Adrenal gland (tissue), 5 donors: ENCODE data around the gene WDR45B.

ENCODE experiments used
- POLR2A ChIP-seq, 2 donors: fragments of 450-650 bp; IDR thresholded peaks; one replicate each; pipeline ENCODE4 v1.6.1; 2017; ENCODE audit warnings: antibody characterized with exemption in 2 of 2, mild to moderate bottlenecking in 2 of 2, moderate library complexity in 1 of 2
- TF ChIP-seq, protein P1 (sequence below), 6 experiments: fragments of 450-650 bp in 4 of 6; fragments of 200-600 bp in 2 of 6; sonication (generic) in 1 of 6; IDR thresholded peaks; 1 replicate in 5 of 6; 2 replicates in 1 of 6; pipeline versions ENCODE4 v1.5.1 to v1.8.0; 2016 to 2021; ENCODE audit warnings: antibody characterized with exemption in 6 of 6, mild to moderate bottlenecking in 2 of 6, moderate library complexity in 1 of 6
- donor health status: DM: no; HTN: no; CAD: no.

DNA sequence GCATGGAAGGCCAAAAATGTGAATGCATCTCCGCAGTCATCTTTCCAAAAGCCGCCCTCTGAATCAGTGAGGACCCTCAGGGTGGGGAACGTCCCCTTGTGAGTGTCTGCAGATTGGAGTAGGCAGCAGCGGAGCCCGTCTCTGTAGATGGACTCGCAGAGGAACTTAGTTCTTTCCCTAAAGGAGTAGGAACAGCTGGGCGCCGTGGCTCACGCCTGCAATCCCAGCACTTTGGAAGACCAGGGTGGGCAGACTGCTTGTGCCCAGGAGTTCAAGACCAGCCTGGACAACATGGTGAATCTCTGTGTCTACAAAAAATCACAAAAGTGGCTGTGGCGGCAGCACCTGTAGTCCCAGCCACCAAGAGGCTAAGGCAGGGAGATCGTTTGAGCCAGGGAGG lies 53.7 kb downstream of the WDR45B start:
- TF ChIP-seq, protein P1, sequence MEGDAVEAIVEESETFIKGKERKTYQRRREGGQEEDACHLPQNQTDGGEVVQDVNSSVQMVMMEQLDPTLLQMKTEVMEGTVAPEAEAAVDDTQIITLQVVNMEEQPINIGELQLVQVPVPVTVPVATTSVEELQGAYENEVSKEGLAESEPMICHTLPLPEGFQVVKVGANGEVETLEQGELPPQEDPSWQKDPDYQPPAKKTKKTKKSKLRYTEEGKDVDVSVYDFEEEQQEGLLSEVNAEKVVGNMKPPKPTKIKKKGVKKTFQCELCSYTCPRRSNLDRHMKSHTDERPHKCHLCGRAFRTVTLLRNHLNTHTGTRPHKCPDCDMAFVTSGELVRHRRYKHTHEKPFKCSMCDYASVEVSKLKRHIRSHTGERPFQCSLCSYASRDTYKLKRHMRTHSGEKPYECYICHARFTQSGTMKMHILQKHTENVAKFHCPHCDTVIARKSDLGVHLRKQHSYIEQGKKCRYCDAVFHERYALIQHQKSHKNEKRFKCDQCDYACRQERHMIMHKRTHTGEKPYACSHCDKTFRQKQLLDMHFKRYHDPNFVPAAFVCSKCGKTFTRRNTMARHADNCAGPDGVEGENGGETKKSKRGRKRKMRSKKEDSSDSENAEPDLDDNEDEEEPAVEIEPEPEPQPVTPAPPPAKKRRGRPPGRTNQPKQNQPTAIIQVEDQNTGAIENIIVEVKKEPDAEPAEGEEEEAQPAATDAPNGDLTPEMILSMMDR (IDR thresholded peaks at IDR 0.05) = no peak
- TF ChIP-seq POLR2A (IDR thresholded peaks at IDR 0.05) = no peak
